Activated CD4-positive, alpha-beta T cell treated with anti-CD3 and anti-CD28 coated beads for 48 hours (primary cell): ENCODE results near the gene TCF19.
A peak's percentile ranks its signal among the peaks of the same experiment; 100 is the strongest.
"Not testable (repeated sequence)": the region's sequence is repeated elsewhere in the genome, so short reads cannot be mapped to it uniquely, and the experiment has no call there.

ENCODE experiments used
- DNase-seq: peaks from one replicate; pipeline ENCODE4 v3.0.0-alpha.2; 2020

Gene TCF19

GRCh38 chr6:31183859-31184258, 25.5 kb downstream of the TCF19 start:
- DNase-seq, result not testable (repeated sequence)

DNA sequence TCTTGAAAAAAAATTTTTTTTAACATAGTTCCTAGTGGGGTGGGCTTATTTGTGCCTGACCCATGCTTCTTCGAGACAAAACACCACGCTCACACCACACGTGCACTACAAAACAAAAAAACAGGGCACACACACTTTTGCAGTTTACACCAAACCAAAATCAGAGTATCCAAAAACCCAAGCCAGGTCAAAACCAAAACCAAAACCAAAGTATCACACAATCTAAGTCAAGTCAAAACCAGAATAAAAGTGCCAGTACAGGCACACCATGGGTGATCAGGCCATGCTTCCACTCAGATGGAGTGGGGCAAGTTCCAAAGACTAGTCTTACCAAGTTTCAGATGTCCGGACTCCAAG, 27.3 kb downstream of the TCF19 start:
- not testable (repeated sequence) for DNase-seq

DNA sequence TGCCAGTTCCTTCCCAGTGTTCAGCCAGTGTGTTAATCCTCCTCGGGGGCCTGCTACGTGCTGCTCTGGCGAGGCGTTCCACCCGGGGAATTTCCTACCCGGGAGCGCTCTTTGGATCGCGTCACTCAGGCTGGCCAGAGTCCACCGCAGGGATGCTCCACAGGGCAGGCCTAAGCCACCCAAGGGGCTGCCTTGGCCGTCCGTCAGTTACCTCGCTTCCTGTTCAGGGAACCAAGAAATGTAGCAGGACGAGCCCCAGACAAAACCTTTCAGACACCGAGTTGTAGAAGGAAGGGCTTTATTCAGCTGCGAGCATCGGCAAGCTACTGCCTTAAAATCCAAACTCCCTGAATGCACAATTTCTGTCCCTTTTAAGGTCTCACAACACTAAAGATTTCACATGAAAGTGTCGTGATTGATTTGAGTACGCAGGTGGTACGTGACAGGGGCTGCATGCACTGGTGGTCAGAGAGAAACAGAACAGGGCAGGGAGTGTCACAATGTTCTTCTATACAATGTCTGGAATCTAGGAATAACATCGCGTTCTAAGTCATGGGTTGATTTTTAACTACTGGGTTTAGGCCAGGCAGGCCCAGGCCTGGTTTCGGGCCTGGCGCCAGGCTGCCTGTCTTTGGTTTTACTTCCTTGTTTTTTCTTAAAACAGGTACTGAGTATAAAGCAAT, 27.8 kb downstream of the TCF19 start:
- no peak for DNase-seq

GRCh38 chr6:31187780-31188194, 29.4 kb downstream of the TCF19 start:
- no peak for DNase-seq

- not testable (repeated sequence) for DNase-seq
These were observed 30.8 kb downstream of the TCF19 start for GRCh38 chr6:31189223-31189622.

DNA sequence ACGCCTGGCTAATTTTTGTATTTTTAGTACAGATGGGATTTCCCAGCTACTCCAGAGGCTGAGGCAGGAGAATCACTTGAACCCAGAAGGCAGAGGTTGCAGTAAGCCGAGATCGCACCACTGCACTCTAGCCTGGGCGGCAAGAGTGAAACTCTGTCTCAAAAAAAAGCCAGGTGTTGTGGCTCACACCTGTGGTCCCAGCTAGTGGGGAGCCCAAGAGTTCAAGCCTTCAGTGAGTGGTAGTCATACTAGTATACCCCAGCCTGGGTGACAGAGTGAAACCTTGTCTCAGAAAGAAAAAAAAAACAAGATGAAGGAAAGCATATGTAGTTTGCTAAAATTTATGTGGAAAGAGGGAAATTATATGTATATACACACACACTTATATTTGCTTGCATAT, 32.1 kb downstream of the TCF19 start:
- no peak for DNase-seq

GRCh38 chr6:31192431-31193105, 34.2 kb downstream of the TCF19 start:
- peak; percentile 69 for DNase-seq

DNA sequence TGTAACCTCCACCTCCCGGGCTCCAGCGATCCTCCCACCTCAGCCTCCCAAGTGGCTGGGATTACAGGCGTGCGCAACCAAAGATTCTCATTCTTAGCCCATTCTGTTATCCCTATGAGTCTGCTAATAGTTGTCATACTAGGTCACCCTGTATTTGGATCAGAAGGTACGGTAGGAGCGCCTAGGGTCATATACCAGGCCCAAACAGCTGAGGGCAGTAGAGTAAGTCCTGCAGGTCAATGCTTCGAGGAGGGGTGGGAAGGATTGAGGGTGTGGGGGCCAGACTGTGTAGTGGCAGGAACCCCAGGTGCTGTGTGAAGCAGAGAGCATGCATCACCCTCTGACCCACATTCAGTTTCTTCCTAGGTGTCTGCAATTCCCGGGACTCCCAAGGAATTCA, 34.8 kb downstream of the TCF19 start:
- DNase-seq, result no peak

DNA sequence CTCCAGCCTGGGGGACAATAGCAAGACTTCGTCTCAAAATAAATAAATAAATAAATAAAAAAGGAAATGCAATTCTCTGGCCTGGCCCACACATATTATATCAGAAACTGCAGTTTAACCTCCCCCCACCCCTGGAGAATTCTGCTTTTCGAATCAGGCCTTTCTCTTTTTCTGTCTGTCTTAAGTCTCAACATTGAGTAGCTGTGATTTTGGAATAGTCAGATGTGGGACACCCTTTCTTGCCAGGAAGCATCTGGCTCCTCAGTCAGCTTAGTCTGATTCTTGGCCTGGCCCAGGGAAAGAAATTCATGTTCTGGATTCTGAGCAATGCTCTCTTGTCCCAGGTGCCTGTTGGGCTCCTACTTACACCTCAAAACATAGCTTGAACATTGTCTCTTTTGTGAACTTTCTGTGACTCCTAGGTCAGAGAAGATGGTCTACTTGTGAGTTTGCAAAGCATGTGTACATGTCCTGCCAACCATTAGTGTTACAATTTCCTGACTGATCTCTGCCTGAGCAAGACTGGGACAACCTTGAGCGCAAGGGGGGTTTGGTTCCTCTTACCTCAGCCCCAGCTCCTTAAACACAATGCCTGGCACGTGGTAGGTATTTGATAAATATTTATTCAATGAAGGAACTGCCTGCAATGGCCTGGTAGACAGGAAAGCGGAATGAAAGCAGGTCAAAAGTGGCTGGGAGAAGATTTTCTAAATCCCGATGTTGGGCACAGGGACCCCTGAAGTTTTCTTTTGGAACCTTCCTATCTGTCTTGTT, 35.9 kb downstream of the TCF19 start:
- no peak for DNase-seq

GRCh38 chr6:31195308-31195979, 37.1 kb downstream of the TCF19 start:
- not testable (repeated sequence) for DNase-seq

DNA sequence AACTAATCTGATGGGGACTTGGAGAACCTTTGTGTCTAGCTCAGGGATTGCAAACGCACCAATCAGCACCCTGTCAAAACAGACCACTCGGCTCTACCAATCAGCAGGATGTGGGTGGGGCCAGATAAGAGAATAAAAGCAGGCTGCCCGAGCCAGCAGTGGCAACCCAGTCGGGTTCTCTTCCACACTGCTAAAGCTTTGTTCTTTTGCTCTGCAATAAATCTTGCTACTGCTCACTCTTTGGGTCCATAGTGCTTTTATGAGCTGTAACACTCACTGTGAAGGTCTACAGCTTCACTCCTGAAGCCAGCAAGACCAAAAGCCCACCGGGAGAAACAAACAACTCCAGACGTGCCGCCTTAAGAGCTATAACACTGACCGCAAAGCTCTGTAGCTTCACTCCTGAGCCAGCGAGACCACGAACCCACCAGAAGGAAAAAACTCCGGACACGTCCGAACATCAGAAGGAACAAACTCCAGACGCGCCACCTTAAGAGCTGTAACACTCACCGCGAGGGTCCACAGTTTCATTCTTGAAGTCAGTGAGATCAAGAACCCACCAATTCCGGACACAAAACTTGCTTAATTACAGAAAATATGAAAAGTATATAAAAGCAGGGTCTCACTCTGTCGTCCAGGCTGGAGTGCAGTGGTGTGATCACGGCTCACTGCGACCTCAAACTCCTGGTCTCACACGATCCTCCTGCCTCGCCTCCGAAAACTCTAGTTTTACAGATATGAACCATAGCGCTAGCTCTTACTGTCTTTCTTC, 38.0 kb downstream of the TCF19 start:
- peak; percentile 28 for DNase-seq

GRCh38 chr6:31197559-31198305, 39.3 kb downstream of the TCF19 start:
- peak; percentile 96 for DNase-seq

GRCh38 chr6:31199105-31199452, 40.7 kb downstream of the TCF19 start:
- not testable (repeated sequence) for DNase-seq

GRCh38 chr6:31202259-31203166, 44.1 kb downstream of the TCF19 start:
- peak; percentile 34 for DNase-seq

GRCh38 chr6:31203345-31203979, 45.1 kb downstream of the TCF19 start:
- peak; percentile 77 for DNase-seq

DNA sequence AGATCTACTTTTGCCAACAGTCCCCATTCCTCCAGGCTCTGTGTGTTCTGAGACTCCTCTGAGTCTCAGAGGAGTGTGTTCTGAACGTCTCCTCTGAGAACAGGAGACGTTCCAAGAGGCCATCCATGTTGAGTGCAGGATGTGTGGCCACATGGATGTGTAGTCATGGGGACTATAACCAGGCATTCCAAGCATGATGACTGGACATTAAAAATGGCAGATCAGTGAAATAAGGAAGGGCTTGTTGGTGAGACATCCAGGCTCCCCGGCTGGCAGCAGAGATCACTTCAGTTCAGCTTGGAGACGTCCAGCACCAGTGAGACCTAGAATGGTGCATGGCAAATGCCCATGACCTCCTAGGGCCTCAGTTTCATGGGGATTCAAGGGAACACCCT, 46.4 kb downstream of the TCF19 start:
- DNase-seq, result no peak

GRCh38 chr6:31205638-31206037, 47.2 kb downstream of the TCF19 start:
- no peak for DNase-seq

- DNase-seq, result no peak
These were observed 50.1 kb downstream of the TCF19 start for GRCh38 chr6:31208506-31208905.

DNA sequence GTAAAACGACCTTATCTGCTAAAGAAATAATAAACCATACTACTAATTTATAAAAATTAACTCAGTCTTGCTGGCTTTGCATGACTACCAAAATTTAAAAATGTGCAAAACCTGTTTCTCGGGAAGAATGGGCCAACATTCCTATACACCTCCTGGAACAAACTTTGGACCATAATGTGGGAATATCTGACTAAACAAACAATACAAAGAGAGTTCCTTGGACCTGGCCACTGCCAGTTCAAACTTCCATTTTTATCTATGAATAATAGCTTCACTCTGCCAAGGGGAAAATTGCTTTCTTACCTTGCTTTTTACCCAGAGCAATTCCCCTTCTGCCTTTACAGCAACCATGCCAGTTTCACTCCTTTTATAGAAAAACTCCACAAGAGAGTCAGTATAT, 50.7 kb downstream of the TCF19 start:
- no peak for DNase-seq

DNA sequence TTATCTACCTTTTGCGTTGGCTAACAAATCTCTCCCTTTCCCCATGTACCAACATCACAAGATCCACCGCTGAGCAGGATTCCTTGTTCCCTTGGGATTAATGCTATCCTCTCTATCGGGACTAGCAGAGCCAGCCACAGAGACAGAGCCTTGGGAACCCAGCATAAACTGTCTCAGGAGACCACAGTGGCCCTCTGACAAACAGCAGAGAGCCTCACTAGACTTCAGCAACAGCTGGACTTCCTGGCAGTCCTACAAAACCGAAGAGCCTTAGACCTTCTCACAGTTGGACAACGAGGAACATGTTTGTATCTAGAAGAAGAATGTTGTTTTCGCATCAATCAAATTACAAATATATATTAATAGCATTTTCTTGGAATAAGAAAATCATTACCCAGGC, 51.7 kb downstream of the TCF19 start:
- DNase-seq, result no peak
